Measurements from ENCODE around the gene ATG9B. TPM values are rescaled to one million over a fixed set of nuclear protein-coding genes. Genes with fewer than 3 reads are reported as not detected.
A peak's percentile ranks its signal among the peaks of the same experiment; 100 is the strongest.

ATG9B gene
- total and polyA plus RNA-seq, 2 of the 13 experiments (the other 11 are each of a cell fraction or from before 2014, with no cell fraction given): 0.24 TPM; not detected in 1

GRCh38 chr7:151062399-151063211 lies 38.3 kb upstream of the ATG9B start (continued):
- TF ChIP-seq TCF12 (IDR thresholded peaks at IDR 0.05): no peak
- 0 out of 2 replicates have a peak, but pooled peaks have one; percentile 1 for TF ChIP-seq TCF12 (CRISPR knock-in tag; IDR thresholded peaks at IDR 0.05)
- TF ChIP-seq FOXP1 (IDR thresholded peaks at IDR 0.05): no peak
- no peak for TF ChIP-seq FOXP1 (CRISPR knock-in tag; IDR thresholded peaks at IDR 0.05)
- TF ChIP-seq MED8 (CRISPR knock-in tag; IDR thresholded peaks at IDR 0.05; ENCODE audit: insufficient replicate concordance): no peak
- TF ChIP-seq CBFB (CRISPR knock-in tag; IDR thresholded peaks at IDR 0.05): no peak
- peak; percentile 96 for TF ChIP-seq MAX (IDR thresholded peaks at IDR 0.05)
- TF ChIP-seq TIGD3 (CRISPR knock-in tag; IDR thresholded peaks at IDR 0.05; ENCODE audit: borderline replicate concordance): no peak
- no peak for TF ChIP-seq NONO (IDR thresholded peaks at IDR 0.05)
- TF ChIP-seq NONO (CRISPR knock-in tag; conservative IDR thresholded peaks at IDR 0.05): peak; percentile 72
- peak; percentile 97 for TF ChIP-seq HNF1B (CRISPR knock-in tag; IDR thresholded peaks at IDR 0.05)
- no peak for TF ChIP-seq ZNF431 (CRISPR knock-in tag; IDR thresholded peaks at IDR 0.05; ENCODE audit: borderline replicate concordance, low read depth)
- no peak for TF ChIP-seq TBP (CRISPR knock-in tag; IDR thresholded peaks at IDR 0.05)
- no peak for TF ChIP-seq JDP2 (CRISPR knock-in tag; IDR thresholded peaks at IDR 0.05; ENCODE audit: borderline replicate concordance)
- no peak for TF ChIP-seq IKZF4 (CRISPR knock-in tag; IDR thresholded peaks at IDR 0.05; ENCODE audit: borderline replicate concordance, low read depth, not compliant biosample characterization)
- no peak for TF ChIP-seq NFAT5 (CRISPR knock-in tag; IDR thresholded peaks at IDR 0.05)
- TF ChIP-seq HMGA1 (CRISPR knock-in tag; conservative IDR thresholded peaks at IDR 0.05): no peak
- TF ChIP-seq THYN1 (CRISPR knock-in tag; IDR thresholded peaks at IDR 0.05; ENCODE audit: borderline replicate concordance, low read depth): no peak
- no peak for TF ChIP-seq ZNF333 (CRISPR knock-in tag; IDR thresholded peaks at IDR 0.05; ENCODE audit: borderline replicate concordance)
- no peak for TF ChIP-seq KDM1A (CRISPR knock-in tag; IDR thresholded peaks at IDR 0.05)
- TF ChIP-seq TSC22D2 (CRISPR knock-in tag; IDR thresholded peaks at IDR 0.05; ENCODE audit: borderline replicate concordance): no peak
